HG02852 (cell line): Measurements from ENCODE around the gene DRC7.
"Not testable (repeated sequence)": the region's sequence is repeated elsewhere in the genome, so short reads cannot be mapped to it uniquely, and the experiment has no call there.

ENCODE experiments used
- ATAC-seq: cut with Tn5 transposase; IDR thresholded peaks from one replicate; pipeline ENCODE4 v1.9.1; 2021; ENCODE audit warnings: mild to moderate bottlenecking, moderate library complexity; ENCODE audit not compliant: unreplicated experiment

Gene DRC7

DNA sequence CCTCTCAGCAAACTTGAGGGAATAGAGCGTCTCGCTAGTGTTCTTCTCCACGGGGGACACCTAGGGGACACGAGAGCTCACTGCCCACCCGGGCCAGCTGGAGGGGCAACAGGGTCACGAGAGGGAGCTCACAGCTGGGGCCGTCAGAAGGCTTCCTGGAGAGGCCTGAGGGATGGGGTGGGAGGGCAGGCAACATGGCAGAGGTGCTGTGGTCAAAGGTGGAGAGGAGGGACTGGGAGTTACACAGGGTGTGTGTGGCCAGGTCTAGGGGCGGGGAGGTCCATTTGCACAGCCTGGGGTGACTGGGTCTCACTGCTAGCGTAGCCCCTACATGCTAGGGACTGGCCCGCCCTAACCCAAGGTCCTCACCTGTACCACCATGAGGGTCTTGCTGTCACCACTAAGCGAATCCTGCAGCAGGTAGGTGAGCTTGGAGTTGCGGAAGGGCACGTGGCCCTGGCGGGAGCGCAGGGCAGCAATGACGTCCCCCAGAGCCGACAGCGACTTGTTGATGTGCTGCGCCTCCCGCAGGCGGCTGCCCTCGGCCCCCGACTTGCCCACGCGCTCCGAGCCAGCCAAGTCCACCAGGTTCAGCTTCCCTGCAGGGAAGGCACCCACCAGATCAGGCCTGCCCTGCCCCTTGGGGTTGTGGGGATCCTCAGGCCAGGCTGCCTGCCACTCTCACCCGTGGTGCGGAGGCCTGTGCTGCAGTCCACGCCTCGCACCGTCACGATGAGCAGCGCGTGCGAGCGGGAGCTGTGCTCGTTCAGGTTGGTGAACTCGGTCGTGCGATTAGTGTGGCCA, 66.0 kb downstream of the DRC7 start:
- no peak for ATAC-seq

DNA sequence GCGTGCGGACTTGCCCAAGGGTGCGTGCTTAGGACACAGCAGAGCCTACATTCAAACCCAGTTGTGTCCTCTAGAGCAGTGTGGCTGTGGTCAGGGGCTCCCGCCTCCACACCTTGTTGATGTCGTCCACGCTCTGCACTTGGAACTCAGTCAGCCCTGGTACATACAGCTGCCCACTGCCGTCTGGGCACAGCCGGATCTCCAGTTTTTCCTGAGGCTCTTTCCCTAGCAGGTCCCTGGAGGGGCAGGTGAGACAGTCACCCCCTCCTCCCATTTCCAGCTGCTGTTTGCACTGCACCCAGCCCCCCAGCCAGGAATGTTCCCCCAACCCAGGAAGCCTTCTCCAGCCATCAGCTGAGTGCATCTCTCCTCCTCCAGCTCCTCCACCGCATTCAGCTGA, 66.7 kb downstream of the DRC7 start:
- no peak for ATAC-seq

DNA sequence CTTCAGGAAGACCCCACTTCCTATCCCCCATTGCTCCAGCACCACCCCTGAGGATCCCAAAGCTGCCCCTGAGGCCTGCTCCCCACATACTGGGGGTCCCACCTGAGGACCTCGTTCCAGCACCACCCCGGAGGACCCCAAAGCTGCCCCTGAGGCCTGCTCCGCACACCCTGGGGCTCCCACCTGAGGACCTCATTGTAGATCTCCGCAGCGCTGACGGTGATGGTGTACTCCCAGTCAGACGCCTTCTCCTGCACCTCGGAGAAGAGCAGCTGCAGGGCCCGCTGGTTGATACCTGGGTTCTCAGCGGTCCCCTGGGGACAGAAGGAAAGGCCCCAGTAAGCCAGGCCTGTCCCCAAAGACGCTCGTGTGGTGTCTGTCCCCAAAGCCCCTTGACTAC, 67.4 kb downstream of the DRC7 start:
- no peak for ATAC-seq

DNA sequence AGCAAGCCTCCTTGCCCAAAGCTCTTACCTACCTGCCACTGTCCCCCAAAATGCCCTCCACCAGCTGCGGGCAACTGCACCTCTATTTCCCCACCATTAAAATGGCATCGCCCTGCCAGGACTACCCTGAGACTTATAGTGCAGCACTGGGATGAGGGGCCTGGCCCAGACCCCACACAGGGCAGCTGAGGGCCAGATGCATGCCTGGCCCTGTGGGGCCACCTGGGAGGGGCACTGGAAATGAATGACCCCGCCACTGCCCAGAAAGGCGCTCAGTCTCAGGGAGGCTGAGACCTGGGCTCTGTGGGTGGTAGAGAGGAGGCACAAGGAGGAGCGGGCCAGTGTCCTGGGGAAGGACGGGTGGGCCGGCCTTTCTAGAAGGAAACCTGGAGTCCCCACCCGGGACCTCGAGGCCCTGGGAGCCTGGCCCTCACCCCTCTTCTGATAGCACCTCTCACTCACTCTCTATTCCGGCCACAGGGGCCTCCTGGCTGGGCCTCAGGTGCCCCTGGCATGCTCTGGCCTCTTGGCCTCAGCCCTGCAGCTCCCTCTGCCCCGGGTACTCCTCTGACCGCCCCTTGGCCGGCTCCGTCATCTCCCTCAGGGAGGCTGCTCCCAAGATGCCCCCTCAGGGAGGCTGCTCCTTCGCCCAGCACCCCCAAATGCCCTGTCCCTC, 67.9 kb downstream of the DRC7 start:
- no peak for ATAC-seq

DNA sequence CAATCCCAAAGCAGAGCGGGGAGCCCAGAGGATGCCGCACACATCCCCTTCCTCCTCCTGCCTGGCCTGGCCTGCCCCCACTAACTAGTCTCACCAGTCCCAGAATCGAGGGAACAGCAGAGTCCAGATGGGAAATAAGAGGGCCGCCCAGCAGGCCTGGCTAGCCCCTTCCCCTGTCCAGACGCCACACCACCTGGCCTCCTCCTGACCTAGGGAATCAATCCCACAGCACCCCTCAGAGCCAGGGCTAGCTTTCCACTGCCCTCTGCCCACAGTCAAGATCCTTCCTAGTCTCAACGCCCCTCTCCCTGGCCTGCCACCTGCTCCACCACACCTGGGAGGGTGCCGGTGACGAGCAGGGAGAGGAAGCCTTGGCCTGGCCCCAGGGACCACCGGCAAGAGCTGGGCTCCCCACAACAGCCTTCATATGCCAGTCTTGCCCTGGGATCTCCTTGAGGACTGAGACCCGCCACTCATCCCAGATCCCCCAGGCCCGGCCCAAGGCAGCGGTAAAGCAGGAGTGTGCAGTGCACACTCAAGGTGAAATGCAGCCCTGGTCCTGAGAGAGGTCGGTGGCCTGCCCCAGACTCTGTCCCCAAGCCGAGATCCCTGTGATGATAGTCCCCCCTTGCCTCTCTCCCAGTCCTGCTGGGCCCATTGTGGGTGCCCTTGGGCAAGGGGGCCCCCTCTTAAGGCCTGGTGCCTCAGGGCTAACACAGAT, 68.8 kb downstream of the DRC7 start:
- no peak for ATAC-seq

DNA sequence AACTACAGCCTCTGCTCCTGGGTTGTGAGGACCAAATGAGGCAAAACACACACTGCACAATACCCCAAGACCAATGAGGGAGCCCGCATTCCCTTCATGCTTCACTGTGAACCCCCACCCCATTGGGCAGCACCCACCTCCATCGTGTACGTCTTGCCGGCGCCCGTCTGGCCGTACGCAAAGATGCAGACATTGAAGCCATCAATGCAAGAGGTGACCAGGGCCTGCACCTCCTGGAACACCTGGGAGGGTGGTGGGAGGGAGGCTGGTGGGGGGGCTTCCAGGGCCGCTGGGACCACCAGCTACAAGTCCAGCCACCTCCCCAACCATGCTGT, 69.4 kb downstream of the DRC7 start:
- ATAC-seq = no peak

DNA sequence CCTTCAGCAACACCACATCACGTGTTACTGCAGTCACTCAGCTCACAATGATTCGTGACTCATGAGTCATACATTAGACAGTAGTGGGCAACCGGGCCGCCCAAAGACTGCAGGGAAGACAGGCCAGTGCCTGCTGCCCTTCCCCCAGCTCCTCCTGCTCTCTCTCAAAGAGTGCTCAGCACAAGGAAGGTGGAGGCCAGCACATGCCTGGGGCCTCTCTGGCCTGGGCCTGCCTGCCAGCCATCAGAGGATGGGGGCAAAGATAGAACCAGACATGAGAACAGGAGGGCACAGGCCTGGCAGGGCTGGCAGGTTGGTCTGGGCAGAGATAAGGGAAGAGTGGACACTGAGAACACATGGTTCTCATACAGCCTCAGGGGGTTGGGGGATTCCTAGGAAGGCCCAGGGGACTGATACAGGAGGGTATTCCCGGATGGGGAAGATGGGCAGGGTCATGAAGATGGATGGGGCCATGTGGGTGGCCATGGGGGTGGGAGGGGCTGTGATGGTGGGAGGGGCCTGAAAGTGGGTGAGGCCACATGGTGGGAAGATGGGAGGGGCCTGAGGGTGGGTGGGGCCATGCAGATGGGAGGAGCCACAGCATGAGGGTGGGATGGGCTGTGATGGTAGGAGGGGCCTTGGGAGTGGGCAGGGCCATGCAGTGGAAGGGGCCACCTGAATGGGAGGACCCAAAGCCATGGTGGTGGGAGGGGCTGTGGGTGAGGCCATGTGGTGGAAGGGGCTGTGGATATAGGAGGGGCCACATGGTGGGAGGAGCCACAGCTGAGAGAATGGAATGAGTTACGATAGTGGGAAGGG, 69.9 kb downstream of the DRC7 start:
- ATAC-seq = no peak

DNA sequence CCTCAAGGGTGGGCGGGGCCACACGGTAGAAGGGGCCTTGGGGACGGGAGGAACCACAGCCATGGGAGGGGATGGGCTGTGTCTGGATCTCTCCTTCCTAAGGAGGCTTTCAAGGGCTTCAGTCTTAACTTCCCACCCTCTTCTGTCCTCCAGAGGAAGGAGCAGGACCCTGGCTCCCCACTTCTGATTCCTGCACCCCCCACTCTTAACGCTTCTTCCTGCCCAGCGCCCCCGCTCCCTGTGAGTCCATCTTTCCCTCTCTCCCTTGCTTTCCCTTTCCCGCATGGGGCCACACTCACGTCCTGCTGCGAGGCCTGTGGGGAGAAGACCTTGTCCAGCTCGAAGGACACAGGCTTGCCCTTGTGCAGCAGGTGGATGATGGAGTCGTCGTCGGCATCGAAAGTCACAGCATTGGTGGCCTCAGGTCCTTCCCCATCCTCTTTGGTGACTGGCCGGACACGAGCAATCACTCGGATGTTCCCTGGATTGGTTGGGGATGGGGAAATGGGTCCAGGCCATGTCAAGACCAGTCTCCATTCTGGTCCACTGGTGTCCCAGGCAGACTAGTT, 70.6 kb downstream of the DRC7 start:
- no peak for ATAC-seq

DNA sequence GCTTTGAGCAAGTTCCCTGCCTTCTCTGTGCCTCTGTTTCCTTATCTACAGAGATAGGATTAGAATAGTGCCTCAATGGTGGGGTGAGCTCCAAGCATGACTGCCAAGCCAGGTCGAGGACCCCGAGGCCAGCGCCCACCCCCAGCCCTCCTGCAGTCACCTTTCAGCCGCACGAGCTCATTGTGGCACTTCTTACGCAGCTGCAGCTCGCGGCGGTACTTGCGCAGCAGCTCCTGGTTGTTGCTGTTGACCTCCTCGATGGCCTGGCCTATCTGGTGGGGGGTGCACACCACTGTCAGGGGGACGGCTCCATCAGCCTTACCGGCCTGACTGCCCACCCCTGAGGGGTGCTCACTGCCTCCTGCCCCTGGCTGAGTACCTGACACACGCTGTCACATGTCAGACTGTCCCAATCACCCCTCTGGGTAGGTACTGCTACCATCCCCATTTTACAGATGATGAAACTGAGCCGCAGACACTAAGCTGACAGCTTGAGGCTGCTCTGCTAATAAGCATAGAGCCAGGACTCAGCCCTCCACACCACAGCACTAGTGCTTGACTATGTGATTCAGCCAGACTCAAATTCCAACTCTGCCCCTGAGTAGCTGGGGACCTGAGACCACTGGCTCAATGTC, 72.2 kb downstream of the DRC7 start:
- no peak for ATAC-seq

DNA sequence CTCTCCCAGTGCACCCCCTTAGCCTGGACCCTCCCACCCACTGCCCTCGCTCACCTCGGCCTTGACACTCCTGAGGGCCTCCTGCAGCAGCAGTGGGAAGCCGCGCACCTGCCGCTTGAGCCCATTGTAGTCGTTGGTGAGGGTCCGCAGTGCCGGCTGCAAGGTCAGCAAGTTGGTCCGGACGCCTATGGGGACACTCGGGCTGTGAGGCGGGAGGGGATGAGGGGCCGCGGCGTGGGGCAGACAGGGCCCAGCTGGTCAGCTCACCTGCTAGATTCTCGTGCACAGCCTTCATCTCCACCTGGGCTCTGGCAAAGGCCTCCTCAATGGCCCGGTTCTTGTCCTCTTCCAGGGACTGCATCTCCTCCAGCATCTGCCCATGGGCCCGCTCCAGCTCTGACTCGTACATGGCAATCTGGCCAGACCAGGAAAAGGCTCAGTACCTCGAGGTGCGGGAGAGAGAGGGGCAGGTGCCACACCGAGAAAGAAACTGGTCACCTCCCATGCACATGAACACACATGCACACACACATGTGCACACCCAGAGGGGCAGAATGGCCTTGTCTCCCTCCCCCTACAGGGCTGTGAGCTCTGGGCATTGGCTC, 75.0 kb downstream of the DRC7 start:
- ATAC-seq = no peak

DNA sequence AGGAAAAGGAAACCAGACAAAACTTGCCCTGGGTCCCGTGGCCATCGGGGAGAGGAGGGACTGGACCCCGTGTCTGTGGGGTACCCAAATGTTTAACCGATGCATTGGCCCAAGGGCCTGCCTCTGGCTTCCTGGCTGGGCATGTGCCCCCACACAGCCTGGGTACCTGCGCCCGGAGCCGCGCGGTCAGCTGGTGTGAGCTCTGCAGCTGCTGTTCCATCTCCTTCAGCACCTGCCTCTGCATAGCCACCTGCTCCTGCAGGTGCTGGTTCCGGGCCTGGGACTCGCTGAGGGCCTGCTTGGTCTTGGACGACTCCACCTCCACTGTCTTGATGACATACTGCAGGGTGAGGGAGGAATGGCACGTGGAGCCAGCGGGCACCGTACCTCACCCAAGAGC, 75.8 kb downstream of the DRC7 start:
- ATAC-seq = no peak

DNA sequence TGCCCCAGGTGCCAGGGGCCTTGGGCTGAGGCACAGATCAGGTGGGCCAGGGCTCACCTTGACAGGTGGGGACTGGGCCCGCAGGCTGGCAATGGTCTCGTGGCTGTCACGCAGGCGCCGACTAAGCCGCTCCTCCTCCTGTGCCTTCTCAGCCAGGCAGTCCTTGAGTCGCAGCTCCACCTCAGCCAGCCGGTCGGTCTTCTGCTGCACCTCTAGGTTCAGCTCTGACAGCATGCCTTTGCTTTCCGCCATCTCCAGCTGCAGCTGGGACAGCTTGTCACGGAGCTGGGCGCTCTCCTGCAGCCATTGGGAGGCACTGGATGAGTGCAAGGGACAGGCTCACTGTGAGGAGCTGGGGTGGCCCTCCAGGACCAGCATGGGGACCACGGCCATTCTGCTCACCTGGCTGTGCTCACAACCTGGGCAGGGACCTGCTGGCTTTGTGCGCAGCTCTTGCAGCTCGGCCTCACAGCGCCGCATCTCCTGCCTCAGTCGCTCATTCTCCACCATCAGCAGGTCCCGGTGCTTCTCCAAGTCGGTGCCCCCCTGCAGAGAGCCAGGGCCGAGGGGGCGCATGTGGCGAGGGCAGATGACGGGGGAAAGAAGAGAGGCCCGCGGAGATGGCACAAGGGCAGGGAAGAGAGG, 76.7 kb downstream of the DRC7 start:
- ATAC-seq = no peak

DNA sequence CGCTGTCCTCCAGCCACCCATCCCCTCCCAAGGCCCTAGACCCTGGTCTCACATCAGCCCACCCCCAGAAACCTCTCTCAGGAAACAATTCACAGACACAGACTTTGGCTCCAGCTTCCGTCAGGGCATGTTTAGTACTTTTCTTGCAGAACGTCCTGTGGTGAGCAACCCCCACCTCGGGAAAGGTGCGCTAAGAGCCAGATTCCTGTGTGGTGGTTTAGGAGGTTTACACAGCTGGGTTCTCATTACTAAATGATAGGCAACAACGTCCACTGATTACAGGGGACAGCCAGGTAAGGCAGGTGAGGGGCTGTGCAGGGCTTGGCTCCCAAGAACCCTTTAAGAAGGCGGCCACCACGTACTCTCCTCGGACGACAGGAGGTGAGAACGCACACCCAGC, 78.4 kb downstream of the DRC7 start:
- ATAC-seq = no peak

DNA sequence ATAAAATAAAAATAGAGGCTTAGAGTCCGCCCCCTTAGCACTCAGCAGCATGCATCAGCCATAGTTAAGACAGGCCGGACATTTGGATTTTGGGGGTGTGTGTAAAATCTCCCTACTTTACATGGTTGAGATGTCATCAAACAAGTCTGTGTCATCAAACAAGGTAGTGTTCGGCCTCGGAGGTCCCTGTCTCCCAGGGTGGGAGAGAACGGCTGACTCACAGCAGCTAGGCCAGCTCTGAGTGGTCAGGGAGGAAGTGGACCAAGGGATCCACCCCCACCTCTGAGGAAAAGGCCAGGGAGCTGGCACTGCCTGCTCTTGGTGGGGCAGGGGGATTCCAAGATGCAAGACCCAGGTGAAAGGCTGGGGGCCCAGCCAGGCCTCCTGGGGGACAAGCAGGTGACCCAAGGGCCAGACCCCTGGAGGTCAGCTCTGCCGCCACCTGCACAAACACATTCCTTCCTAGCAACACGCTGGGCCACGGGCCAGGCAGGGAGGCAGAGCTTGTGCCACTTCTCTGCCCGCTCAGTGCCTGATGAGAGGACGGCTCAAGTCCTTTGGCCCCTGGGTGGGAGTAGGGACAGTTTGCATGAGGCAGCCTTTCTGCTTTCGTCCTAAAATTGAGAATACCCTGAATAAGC, 79.2 kb downstream of the DRC7 start:
- no peak for ATAC-seq

DNA sequence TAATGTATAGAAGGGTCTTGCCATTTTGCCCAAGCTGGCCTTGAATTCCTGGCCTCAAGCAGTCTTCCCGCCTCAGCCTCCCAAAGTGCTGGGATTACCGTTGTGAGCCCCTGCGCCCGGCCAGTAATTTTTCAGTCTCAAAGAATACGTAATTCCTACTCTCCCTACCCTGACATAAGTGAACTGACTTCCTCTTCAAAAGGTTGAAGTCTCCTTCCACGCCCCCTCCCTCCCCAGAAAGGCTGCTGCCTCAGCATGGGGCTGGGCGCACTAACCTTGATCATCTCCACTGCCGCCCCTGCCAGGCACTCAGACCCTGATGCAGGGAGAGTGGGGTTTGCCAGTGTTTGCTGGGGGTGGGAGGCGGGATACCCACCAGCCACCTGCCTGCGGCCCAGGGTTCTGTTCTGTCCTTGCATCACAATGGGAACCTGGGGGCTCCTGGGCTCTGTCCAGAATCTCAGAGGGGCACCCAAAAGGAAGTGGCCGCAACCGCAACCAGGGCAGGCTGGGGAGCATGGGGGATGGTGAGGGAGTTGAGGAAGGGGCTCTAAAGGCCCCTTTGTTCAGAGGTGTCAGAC, 80.2 kb downstream of the DRC7 start:
- no peak for ATAC-seq

DNA sequence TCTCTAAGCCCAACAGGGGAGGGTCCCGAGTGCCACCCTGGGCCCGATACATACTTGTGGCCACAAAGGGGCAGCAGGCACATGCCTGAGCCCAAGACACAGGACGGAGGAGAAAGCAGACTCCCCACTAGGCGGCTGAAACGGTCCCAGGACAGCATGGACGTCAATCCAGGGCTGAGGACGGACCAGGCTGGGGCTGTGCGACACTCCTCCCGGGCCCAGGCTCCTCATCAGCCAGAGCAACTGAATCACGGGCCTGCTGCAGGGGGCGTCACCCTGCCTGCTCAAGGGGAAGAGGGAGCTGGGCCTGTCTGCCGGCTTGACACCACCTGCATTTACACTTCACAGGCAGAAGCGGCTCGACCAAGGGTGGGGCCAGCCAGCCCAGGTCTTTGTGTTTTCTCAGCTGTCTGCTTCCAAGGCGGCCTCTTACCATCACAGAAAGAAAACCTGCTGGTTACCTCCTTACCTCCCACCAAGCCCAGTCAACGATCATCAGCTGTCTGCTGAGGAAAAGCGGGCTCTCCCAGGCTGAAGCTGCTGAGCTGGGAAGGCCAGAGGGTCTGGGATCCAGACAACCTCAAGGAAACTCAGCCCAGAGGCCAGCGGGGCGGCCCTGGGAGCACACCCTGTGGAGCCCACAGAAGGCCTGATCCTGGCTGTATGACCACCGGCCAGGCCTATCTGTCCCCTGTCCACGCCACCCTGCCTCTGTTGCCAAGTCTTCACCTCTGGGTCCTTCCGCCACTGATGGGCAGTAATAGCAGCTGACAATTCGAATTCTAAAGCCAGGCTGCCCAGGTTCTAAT, 81.3 kb downstream of the DRC7 start:
- ATAC-seq = no peak

DNA sequence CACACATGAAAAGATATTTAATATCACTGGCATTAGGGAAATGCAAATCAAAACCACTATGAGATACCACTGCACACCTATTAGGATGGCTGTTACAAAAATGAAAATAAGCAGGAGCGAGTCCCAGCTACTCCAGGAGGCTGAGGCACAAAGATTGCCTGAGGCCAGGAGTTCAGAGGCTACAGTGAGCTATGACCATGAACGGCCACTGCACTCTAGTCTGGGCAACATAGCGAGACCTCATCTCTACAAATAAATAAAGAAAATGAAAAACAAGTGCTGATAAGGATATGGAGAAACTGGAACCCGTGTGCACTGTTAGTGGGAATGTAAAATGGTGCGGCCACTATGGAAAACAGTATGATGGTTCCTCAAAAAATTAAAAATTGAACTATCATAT, 84.1 kb downstream of the DRC7 start:
- no peak for ATAC-seq

DNA sequence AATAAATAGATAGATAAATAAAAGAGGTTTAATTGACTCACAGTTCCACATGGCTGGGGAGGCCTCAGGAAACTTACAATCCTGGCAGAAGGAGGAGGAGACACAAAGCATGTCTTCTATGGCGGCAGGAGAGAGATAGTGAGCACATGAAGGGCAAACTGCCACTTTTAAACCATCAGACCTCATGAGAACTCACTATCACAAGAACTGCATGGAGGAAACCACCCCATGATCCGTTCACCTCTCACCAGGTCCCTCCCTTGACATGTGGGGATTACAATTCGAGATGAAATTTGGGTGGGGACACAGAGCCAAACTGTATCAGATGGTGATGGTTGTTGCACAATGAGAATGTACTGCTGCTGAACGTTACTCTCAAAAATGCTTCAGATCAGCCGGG, 85.2 kb downstream of the DRC7 start:
- ATAC-seq = not testable (repeated sequence)
